ENCODE measurements around the gene NUP214. TPM values are rescaled to one million over a fixed set of nuclear protein-coding genes. Genes with fewer than 3 reads are reported as not detected.

The NUP214 gene
- 61.0 and 62.2 TPM in 2 replicates for total RNA-seq
- long read RNA-seq, partial matches to known transcripts = 38 of 46 reads
- long read RNA-seq, other reads (novel, unspliced or antisense) = 8 of 46 reads

DNA sequence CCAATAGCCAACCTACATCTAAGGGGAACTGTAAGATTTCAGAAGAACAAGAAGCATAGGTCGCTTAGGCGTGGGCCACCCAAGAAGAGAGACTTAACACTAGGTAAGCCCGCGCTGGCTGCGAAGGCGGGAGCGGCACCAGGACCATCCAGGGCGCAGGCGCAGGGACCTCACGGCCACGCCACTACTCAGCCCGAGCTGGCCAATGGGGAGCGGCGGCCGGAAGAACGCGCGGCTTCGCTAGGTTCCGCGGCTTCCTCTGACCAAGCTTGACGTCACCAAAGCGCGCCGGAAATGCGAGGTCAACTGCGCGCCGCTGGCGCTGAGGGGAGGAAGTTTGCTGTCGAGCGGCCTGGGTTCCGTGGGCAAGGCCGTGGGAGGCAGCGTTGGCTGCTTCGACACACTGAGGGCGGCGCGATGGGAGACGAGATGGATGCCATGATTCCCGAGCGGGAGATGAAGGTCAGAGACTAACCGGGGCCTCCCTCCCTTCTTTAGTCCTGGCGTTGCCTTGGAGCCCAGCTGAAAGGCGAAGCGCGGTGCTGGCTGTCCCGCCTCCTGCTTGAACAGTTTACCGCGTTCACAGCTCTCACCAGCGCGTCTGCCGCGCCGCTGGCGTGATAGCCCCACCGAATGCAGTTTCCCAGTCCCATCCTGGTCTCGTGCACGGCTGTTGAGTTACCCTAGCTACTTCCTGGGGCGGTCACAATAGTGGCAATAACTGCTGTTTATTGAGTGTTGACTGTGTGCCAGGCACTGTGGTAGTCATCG is at the start of gene NUP214:
NUP214 (plus strand) TSS at position 299 of the 771 bp plus-strand sequence; CDS start at position 418, 119 bp downstream.
- Mint-ChIP-seq H3K4me1 (ENCODE audit: low read depth) (peaks cover 11% of the 10 kb centered on the region), H3K9me3 (ENCODE audit: low read depth) (no peaks in the 10 kb centered on the region), H3K27me3 (no peaks in the 10 kb centered on the region), H3K36me3 (ENCODE audit: insufficient read depth) (peaks cover 12% of the 10 kb centered on the region), H3K4me3 (ENCODE audit: low read depth) (peak within 1 kb of the TSS; percentile 98), H3K27ac (peak within 1 kb of the TSS; percentile 99)
- DNase-seq (ENCODE audit: low spot score, unreplicated experiment) = peak; percentile 97
- TF ChIP-seq, protein P1, sequence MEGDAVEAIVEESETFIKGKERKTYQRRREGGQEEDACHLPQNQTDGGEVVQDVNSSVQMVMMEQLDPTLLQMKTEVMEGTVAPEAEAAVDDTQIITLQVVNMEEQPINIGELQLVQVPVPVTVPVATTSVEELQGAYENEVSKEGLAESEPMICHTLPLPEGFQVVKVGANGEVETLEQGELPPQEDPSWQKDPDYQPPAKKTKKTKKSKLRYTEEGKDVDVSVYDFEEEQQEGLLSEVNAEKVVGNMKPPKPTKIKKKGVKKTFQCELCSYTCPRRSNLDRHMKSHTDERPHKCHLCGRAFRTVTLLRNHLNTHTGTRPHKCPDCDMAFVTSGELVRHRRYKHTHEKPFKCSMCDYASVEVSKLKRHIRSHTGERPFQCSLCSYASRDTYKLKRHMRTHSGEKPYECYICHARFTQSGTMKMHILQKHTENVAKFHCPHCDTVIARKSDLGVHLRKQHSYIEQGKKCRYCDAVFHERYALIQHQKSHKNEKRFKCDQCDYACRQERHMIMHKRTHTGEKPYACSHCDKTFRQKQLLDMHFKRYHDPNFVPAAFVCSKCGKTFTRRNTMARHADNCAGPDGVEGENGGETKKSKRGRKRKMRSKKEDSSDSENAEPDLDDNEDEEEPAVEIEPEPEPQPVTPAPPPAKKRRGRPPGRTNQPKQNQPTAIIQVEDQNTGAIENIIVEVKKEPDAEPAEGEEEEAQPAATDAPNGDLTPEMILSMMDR (IDR thresholded peaks at IDR 0.05; ENCODE audit: unreplicated experiment) = no peak

DNA sequence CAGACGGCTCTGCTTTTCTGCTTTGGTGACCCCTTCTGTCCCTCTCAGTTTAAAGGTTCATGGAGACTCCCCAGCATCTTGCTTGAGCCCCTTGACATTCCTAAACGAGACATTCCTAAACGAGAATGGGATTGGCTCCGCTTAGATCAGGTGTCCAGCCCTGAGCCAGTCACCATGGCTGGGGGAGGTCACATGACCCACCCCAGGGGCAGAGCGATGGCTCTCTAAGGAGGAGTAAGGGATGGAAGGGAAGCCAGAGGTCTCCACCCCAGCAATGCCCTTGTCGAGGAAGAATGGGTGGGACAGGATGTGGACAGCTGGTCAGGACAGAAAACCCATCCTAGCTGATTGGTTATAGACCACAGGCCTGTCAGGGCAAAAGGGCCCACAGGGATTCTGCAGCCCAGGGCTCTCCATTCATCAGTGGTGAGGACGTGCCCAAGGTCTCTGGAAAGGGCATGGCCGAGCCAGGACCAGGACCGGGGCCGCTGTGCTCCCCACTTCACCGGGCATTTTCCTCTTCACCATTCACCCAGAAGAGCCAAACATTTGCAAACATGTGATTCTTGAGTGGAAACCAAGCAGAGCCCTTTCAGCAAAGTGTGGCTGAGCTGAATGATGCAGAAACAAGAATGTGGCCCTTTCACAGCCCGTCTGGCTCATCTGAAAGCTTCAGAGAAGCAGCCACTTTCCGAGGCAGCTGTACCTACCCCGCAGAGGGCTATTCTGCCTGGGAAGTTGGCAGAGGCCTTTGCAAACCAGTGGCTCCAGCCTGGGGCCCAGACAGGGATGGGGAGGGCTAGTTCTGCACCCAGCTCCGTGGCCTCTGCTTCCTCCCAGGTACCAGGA is 48.8 kb upstream of the NUP214 start:
- no peak for DNase-seq (ENCODE audit: low spot score, unreplicated experiment)
- H3K27ac Mint-ChIP-seq = no peak overlapping the region
- H3K4me1 Mint-ChIP-seq (ENCODE audit: low read depth) = no peaks in the 10 kb centered on the region
- H3K27me3 Mint-ChIP-seq = peaks cover 3% of the 10 kb centered on the region
- H3K36me3 Mint-ChIP-seq (ENCODE audit: insufficient read depth) = no peaks in the 10 kb centered on the region
- no peak overlapping the region for H3K4me3 Mint-ChIP-seq (ENCODE audit: low read depth)
- no peaks in the 10 kb centered on the region for H3K9me3 Mint-ChIP-seq (ENCODE audit: low read depth)
- TF ChIP-seq, protein P1 (IDR thresholded peaks at IDR 0.05; ENCODE audit: unreplicated experiment) = no peak

DNA sequence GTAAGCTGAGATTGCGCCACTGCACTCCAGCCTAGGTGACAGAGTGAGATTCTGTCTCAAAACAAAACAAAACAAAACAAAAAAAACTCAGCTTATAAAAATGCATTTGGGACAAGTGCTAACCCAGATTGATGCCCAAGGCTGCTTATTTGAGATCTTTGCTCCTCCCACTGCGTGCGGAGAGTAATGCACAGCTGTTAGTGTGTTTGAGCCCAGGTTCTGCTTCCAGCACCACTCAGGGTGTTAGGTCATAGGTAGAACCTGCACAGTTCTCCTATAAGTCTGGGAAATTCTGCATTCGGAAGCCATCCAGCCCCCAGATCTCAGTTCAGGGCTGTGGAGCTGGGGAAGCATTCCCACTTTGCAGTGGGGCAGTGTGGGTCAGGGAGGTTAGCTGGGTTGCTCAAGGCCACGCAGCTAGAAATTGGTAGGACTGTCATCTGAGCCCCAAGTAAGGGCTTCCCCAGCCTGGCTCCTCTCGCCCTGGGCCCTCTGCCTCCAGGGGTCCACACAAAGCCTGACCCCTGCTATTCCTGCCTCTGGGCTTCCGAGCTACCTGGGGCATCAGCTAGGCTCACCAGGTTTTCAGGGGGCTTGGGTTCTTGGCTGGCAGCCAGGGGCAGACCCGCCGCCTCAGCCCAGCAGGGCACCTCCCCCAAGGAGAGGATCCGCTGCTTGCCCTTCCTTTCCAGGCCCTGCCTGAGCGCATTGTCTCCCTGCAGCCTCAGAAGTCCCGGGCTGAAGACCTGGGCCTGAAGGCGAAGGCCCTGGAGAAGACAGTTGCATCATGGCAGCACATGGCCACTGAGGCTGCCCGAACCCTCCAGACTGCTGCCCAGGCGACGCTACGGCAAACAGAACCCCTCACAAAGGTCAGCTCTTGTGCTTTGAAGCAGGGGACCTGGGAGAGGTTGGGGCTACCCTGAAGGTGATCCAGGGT is 46.7 kb upstream of the NUP214 start:
- no peak overlapping the region for H3K4me3 Mint-ChIP-seq (ENCODE audit: low read depth)
- no peaks in the 10 kb centered on the region for H3K9me3 Mint-ChIP-seq (ENCODE audit: low read depth)
- no peaks in the 10 kb centered on the region for H3K4me1 Mint-ChIP-seq (ENCODE audit: low read depth)
- no peak for DNase-seq (ENCODE audit: low spot score, unreplicated experiment)
- peaks cover 3% of the 10 kb centered on the region for H3K27me3 Mint-ChIP-seq
- TF ChIP-seq, protein P1 (IDR thresholded peaks at IDR 0.05; ENCODE audit: unreplicated experiment) = no peak
- H3K36me3 Mint-ChIP-seq (ENCODE audit: insufficient read depth) = no peaks in the 10 kb centered on the region
- H3K27ac Mint-ChIP-seq = no peak overlapping the region

DNA sequence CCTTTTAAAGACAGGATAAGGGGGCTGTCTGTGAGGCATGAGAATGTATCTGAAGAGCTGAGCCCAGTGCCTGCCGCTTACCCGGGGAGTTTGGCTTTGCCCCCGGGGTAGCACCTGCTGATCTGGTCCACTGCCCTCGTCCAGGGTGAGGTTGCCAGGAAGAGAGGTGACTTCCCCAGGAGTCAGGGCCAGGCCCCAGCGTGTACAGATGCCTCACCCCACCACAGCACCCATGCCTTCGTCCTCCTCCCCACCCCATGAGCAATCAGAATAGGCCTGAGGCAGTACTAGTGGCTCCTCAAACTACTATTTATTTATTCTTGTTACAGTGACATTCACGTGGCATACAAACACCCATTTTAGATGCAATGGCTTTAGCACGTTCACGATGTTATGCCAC is 44.8 kb upstream of the NUP214 start:
- no peaks in the 10 kb centered on the region for H3K9me3 Mint-ChIP-seq (ENCODE audit: low read depth)
- no peak for DNase-seq (ENCODE audit: low spot score, unreplicated experiment)
- TF ChIP-seq, protein P1 (IDR thresholded peaks at IDR 0.05; ENCODE audit: unreplicated experiment) = no peak
- no peak overlapping the region for H3K27ac Mint-ChIP-seq
- H3K4me1 Mint-ChIP-seq (ENCODE audit: low read depth) = no peaks in the 10 kb centered on the region
- H3K4me3 Mint-ChIP-seq (ENCODE audit: low read depth) = no peak overlapping the region
- no peaks in the 10 kb centered on the region for H3K36me3 Mint-ChIP-seq (ENCODE audit: insufficient read depth)
- peaks cover 3% of the 10 kb centered on the region for H3K27me3 Mint-ChIP-seq

Measured in progenitor cell of endocrine pancreas (in vitro differentiated cells).